Stimulated activated CD8-positive, alpha-beta memory T cell treated with anti-CD3 and anti-CD28 coated beads, Interleukin-12 subunit alpha, Interleukin-12 subunit beta, amount 100 ng/mL, for 1 hour (primary cell): ENCODE results near the gene CRISPLD2.

ENCODE experiments used
- DNase-seq: peaks from one replicate; pipeline ENCODE4 v3.0.0-alpha.2; 2020; ENCODE audit warnings: low read depth

The CRISPLD2 gene

DNA sequence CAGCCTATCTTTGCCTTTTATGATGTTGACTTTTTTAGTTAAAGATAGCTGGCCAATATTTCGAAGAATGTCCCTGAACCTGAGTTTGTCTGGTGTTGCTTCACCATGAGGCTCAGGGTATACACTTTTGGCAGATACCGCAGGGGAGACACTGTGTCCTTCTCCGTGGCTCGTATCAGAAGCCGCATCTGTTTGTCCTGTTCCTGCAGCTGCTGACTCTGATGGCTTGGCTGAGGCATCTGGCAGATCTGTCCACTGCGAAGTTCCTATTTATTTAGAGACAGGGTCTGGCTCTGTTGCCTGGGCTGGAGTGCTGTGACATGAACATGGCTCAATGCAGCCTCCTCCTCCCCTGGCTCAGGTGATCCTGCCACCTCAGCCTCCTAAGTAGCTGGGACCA is 93.5 kb downstream of the CRISPLD2 start:
- no peak for DNase-seq

- DNase-seq: no peak
Measured at GRCh38 chr16:84914273-84914672, 94.5 kb downstream of the CRISPLD2 start.

GRCh38 chr16:84916178-84916577 is 96.4 kb downstream of the CRISPLD2 start:
- no peak for DNase-seq

DNA sequence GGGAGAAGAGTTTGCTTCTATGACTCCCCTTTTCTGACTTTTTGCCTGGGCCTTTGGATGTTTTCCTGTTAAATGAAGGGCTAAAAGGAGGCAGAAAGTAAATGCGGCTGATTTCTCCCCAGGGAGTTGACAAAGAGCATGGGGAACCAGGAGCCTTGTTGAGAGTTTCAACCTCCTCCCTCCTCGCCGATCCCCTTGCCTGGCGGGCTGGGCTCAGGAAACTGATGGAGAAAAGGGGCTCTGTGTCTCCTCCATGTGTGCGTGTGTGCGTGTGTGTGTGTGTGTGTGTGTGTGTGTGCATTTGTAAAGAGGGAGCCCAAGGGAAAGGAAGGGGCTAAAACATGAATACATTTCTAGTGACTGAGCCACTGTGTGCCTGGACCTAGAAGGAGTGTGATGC is 97.1 kb downstream of the CRISPLD2 start:
- DNase-seq: no peak

DNA sequence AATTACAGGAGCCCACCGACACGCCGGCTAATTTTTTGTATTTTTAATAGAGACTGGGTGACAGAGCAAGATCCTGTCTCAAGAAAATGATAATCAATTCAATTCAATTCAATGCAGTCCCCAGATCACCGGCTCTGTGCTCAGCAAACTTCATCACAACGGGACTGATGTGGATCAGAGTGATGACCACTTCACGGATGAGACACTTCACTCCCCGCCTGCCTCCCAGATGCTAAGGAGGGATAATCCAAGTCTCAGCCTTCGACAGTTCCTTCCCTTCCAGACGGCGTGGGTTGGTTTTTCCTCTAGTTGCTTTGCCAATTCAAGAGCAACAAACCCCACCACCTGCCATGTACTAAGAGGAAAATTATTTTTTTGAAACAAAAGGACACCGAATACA is 97.7 kb downstream of the CRISPLD2 start:
- DNase-seq: no peak

DNA sequence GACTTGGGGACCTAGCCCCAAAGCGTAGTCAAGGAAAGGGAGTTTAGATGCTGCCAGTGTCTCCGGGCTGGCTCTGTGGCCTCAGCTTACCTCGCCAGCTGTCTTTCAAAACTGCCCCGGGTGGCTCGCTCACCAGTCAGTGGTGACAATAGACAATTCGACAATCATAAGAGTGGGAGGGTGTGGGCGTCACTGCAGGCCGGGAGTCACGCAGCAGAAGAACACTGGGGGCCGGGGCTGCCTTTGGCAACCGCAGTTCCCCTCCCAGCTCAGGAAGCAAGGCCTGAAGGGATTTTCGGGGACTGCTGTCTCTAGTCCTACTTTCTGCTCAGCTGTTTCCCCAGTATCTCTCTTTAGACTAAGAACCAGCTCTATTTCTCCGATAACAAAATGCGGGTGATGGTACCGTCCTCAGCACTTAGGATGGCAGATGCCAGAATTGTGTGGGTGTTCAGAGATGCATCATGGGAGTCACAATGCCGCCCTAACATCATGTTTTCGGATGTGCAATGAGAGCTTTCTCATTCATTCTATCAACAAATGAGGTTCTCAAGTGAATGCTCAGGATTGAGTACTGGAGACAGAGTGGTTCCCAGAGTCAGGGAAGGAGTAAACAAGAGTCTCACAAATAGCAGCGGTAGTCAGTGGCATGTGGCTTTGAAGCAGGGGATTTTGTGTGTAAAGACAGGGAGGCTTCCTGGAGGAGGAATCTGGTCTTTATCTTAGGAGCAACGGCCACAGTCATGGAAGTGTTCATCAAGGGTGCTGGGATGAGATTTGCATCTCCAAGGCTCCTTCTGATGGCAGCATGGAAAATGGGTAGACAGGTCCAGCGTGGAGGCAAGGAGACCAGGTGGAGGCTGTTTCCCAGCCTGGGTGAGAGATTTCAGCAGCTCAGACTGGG is 98.5 kb downstream of the CRISPLD2 start:
- DNase-seq: no peak

DNA sequence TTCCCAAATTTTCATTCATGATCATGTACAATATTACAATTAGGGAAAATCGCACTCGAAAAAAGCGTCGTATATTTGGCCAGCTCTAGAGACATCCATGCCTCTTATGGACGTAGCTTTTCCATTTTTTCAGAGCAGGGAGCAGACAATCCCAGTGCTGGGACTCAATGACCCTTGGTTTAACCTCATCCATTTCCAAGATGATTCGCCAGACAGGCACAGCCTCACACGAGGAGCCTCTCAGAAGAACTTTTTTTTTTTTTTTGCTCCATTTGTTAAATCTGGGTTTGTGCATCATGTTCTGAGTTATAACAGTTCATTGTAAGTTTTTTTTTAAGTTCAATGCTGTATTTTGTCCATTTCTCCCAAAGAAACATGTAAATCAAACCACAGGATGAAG is 99.5 kb downstream of the CRISPLD2 start:
- no peak for DNase-seq

- no peak for DNase-seq
Measured at GRCh38 chr16:84919708-84920107, 99.9 kb downstream of the CRISPLD2 start.

GRCh38 chr16:84920333-84920732 is 100.5 kb downstream of the CRISPLD2 start:
- no peak for DNase-seq

GRCh38 chr16:84922351-84923120 is 102.8 kb downstream of the CRISPLD2 start:
- no peak for DNase-seq

DNA sequence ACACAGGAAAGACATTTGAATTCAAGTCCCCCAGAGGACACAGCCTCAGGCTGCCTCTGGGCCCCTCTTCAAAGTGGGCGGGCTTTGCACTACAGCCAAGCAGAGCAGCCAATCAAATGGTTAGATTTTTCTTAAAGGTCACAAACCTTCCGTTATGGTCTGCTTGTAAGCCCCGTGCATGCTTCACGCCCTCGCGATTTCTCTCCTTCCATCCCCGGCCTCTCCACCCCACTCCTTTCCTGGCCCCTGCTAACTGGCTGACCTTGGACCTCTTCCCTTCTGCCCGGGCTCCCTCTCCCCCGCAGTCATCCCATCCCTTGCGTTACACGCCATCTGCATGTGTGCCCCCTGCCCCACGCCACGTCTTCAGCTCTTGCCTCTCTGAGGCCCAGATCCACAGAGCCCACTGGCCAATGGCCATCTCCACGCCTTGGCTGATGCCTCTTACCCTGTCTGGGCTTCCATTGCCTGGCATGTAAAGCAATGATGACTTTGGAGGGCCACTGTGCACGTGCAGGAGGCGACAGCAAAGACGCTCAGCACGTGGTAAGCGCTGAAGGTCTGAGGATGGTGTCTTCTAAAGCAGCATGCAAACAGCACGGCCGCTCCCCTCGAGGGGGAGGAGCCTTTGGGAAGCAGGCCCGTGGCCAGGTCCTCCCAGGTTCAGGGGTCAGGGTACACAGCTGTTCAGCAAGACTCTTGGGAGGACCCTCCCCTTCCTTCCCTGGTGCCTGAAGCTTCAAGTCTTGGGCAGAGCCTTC is 104.7 kb downstream of the CRISPLD2 start:
- DNase-seq: no peak

DNA sequence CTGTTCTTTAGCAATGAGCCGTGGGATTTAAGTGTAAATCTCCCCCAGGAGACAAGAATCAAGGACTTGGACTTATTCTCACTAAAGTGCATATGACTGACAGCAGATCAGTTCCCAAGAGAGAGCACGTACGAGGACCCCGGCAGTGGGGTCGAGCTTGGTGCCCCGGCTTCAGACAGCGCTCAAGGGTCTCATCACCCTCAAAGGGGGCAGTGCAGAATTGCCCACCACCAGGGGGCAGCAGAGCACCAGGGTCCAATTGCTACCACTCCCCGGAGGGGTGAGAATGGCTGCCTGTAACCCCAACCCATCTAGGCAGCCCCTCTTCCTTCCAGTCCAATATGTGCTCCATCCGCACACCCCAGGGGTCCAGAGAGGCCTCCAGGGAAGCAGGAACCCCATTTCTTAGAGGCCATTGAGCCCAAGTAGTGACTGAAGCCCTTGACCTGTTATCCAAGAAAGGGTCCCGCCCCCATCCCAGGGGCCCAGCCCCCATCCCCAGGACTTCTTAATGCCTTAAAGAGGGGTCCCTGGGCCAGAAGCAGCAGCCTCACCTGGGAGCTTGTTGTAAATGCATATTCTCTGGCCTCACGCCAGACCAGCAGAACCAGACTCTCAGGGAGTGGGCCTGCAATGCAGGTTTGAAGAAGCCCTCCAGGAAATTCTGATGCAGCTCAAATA is 105.4 kb downstream of the CRISPLD2 start:
- peak; percentile 61 for DNase-seq

- DNase-seq: no peak
Measured at GRCh38 chr16:84925773-84926372, 106.1 kb downstream of the CRISPLD2 start.

DNA sequence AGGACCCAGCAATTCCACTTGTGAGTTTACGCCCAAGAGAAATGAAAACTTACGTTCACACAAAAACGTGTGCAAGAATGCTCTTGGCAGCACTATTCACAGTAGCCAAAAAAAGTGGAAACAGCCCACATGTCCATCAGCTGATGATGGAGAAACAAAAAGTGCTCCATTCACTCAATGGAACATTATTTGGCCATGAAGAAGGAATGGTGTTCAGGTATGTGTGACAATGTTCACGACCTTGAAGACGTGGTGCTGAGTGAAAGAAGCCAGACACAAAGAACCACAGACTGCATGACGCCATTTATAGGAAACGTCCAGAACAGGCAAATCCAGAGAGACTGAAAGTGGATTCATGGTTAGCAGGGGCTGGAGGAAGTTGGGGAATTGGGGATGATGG is 106.7 kb downstream of the CRISPLD2 start:
- no peak for DNase-seq

- DNase-seq: no peak
Measured at GRCh38 chr16:84927621-84928591, 108.1 kb downstream of the CRISPLD2 start.

GRCh38 chr16:84928679-84929420 is 109.1 kb downstream of the CRISPLD2 start:
- DNase-seq: no peak

DNA sequence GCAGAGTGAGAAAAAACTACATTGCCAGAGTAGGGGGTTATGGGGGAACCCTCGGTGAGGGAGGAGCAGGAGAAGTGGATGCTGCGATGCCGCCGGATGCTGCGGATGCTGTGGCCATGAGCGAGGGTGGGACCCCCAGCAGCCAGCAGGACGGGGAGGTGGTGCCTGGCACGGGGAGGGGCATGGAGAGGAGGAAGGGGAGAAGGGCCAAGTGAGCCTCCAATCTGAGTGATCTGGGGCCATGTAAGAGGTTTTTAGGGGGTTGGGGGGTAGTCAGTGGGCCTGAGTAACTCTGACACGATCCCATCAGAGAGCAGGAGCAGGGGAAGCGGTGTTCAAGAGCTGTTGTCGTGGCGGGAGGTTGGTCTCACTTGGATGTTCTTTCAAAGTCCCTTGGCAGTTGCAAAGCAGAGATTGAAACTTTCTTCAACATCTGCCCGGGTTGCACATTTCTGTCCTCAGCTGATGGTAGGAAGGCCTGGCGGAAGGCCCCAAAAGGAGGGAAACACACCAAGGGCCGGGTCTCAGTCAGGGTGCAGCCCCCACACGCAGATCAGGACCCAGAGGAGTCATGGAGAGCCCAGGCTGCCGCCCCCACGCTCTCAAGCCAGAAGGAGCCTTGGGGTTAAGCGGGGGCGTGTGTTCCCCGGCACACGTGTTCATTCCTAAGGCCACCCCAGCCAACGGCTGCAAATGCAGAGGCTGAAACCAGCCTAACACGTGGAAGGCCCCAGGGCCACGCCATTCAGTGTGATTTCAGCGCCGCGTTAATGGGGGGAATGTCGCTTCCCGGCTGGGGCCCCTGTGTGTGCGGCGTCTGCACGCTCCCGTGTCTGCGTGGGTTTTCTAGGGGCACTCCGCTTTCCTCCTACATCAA is 109.9 kb downstream of the CRISPLD2 start:
- DNase-seq: no peak

DNA sequence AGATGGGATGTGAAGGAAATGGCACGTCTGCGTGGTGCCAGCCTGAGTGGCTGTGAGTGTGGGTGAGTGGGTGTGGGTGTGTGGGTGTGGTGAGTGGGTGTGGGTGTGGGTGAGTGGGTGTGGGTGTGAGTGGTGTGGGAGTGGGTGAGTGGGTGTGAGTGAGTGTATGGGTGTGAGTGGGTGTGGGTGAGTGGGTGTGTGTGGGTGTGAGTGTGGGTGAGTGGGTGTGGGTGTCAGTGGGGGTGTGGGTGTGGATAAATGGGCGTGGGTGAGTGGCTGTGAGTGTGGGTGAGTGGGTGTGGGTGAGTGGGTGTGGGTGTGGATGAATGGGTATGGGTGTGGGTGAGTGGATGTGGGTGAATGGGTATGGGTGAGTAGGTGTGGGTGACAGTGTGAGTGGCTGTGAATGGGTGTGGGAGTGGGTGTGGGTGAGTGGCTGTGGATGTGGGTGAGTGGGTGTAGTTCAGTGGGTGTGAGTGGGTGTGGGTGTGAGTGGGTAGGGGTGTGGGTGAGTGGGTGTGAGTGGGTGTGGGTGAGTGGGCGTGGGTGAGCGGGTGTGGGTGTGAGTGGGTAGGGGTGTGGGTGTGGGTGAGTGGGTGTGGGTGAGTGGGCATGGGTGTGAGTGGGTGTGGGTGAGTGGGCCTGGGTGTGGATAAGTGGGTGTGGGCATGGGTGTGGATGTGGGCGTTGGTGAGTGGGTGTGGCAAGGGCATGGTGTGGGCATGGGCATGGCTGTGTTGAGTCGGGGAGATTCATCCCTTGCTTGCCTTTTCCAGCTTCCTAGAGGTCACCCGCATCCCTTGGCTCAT is 110.7 kb downstream of the CRISPLD2 start:
- no peak for DNase-seq
